ENCODE measurements around the gene SYCE3. TPM values are rescaled to one million over a fixed set of nuclear protein-coding genes. Genes with fewer than 3 reads are reported as not detected.
A peak's percentile ranks its signal among the peaks of the same experiment; 100 is the strongest.

The SYCE3 gene
- total and polyA plus RNA-seq, 11 donors, result not detected

- ATAC-seq (peak in 1 of 4 donors; percentile 10), DNase-seq (no peak)
- H3K27me3 ChIP-seq, result no peaks in the 10 kb centered on the region
- TF ChIP-seq POLR2A (IDR thresholded peaks at IDR 0.05) (no peak), CTCF (IDR thresholded peaks at IDR 0.05) (no peak)
- H3K36me3 ChIP-seq, result peaks cover 0 to 22% (median 18%) of the 10 kb centered on the region in 9 donors
- H3K27ac ChIP-seq, result peak overlapping the region in 10 of 12 donors; percentile 65 to 96 (median 86)
- peak overlapping the region in 2 of 12 donors; percentile 62 to 65 for H3K4me3 ChIP-seq
- intact Hi-C loops (cut with DNase I), result loop anchor here in 2 of 10 donors (5.0 kb wide), 2 partner anchors 37 to 57 kb away; partner anchors contain the start of genes LMF2 (in 1 of the 2), NCAPH2 (in 1 of the 2) and SCO2 (in 1 of the 2)
- WGBS, 4 donors, result 85 to 92% (median 87%) methylated on average over 11 of the region's 11 CpGs
- H3K4me1 ChIP-seq, result peaks cover 0 to 17% (median 7%) of the 10 kb centered on the region in 12 donors
- no peaks in the 10 kb centered on the region for H3K9me3 ChIP-seq
Measured at GRCh38 chr22:50564289-50564688, 1.6 kb upstream of the SYCE3 start.

GRCh38 chr22:50563413-50564160, 868 bp upstream of the SYCE3 start:
- WGBS, 4 donors, result 25 to 33% (median 27%) methylated on average over 17 of the region's 17 CpGs
- peak overlapping the region; percentile 30 to 97 (median 64) for H3K4me3 ChIP-seq
- intact Hi-C loops (cut with DNase I), result loop anchor here in 2 of 10 donors (1.0 to 5.0 kb wide), 4 partner anchors 19 to 56 kb away; partner anchors contain the start of genes CHKB (in 1 of the 2), LMF2 (in 1 of the 2), NCAPH2 (in 1 of the 2) and SCO2 (in 1 of the 2)
- ATAC-seq (peak; percentile 35 to 50 (median 42)), DNase-seq (no peak)
- no peaks in the 10 kb centered on the region for H3K9me3 ChIP-seq
- H3K27ac ChIP-seq, result peak overlapping the region; percentile 65 to 96 (median 86)
- H3K4me1 ChIP-seq, result peaks cover 0 to 17% (median 7%) of the 10 kb centered on the region in 12 donors
- TF ChIP-seq CTCF (IDR thresholded peaks at IDR 0.05) (no peak), POLR2A (IDR thresholded peaks at IDR 0.05) (no peak)
- peaks cover 0 to 15% (median 11%) of the 10 kb centered on the region in 9 donors for H3K36me3 ChIP-seq
- H3K27me3 ChIP-seq, result no peaks in the 10 kb centered on the region

- no peak overlapping the region for H3K4me3 ChIP-seq
- no peak for DNase-seq
- no peak for ATAC-seq
- H3K9me3 ChIP-seq, result no peaks in the 10 kb centered on the region
- H3K27me3 ChIP-seq, result no peaks in the 10 kb centered on the region
- no peaks in the 10 kb centered on the region for H3K36me3 ChIP-seq
- intact Hi-C loops (cut with DNase I), result loop anchor here in 3 of 10 donors (1.0 to 5.0 kb wide), 3 partner anchors 34 to 54 kb away; partner anchors contain the start of genes SCO2 (in 2 of the 3), LMF2 (in 1 of the 3) and NCAPH2 (in 1 of the 3)
- peaks cover 0 to 17% (median 7%) of the 10 kb centered on the region in 12 donors for H3K4me1 ChIP-seq
- no peak overlapping the region for H3K27ac ChIP-seq
- 76 to 81% (median 79%) methylated on average over 18 to 30 of the region's 34 CpGs for WGBS, 4 donors
- no peak for TF ChIP-seq POLR2A (IDR thresholded peaks at IDR 0.05)
- no peak for TF ChIP-seq CTCF (IDR thresholded peaks at IDR 0.05)
Measured at GRCh38 chr22:50561401-50562358, 1.0 kb downstream of the SYCE3 start.
